ENCODE measurements around the gene TMIGD3.

Gene TMIGD3

GRCh38 chr1:111476214-111476613 lies 27.2 kb downstream of the TMIGD3 start:
- DNase-seq (ENCODE audit: low read depth in 2 of 3, low spot score in 2 of 3), result no peak

GRCh38 chr1:111475701-111476100 lies 27.7 kb downstream of the TMIGD3 start:
- no peak for DNase-seq (ENCODE audit: low read depth in 2 of 3, low spot score in 2 of 3)

GRCh38 chr1:111474521-111474920 lies 28.9 kb downstream of the TMIGD3 start:
- DNase-seq (ENCODE audit: low read depth in 2 of 3, low spot score in 2 of 3), result no peak

- no peak for DNase-seq (ENCODE audit: low read depth in 2 of 3, low spot score in 2 of 3)
Measured at GRCh38 chr1:111474106-111474505, 29.3 kb downstream of the TMIGD3 start.

GRCh38 chr1:111471538-111471937 lies 31.9 kb downstream of the TMIGD3 start:
- no peak for DNase-seq (ENCODE audit: low read depth in 2 of 3, low spot score in 2 of 3)

- DNase-seq (ENCODE audit: low read depth in 2 of 3, low spot score in 2 of 3), result no peak
Measured at GRCh38 chr1:111471012-111471411, 32.4 kb downstream of the TMIGD3 start.

- no peak for DNase-seq (ENCODE audit: low read depth in 2 of 3, low spot score in 2 of 3)
Measured at GRCh38 chr1:111470596-111470995, 32.8 kb downstream of the TMIGD3 start.

- DNase-seq (ENCODE audit: low read depth in 2 of 3, low spot score in 2 of 3), result no peak
Measured at GRCh38 chr1:111469539-111469938, 33.9 kb downstream of the TMIGD3 start.

GRCh38 chr1:111468717-111469100 lies 34.7 kb downstream of the TMIGD3 start:
- no peak for DNase-seq (ENCODE audit: low read depth in 2 of 3, low spot score in 2 of 3)

GRCh38 chr1:111467865-111468716 lies 35.3 kb downstream of the TMIGD3 start:
- DNase-seq (ENCODE audit: low read depth in 2 of 3, low spot score in 2 of 3), result no peak

GRCh38 chr1:111466480-111466879 lies 37.0 kb downstream of the TMIGD3 start:
- no peak for DNase-seq (ENCODE audit: low read depth in 2 of 3, low spot score in 2 of 3)

GRCh38 chr1:111465754-111466153 lies 37.7 kb downstream of the TMIGD3 start:
- no peak for DNase-seq (ENCODE audit: low read depth in 2 of 3, low spot score in 2 of 3)

- no peak for DNase-seq (ENCODE audit: low read depth in 2 of 3, low spot score in 2 of 3)
Measured at GRCh38 chr1:111463029-111463683, 40.3 kb downstream of the TMIGD3 start.

- no peak for DNase-seq (ENCODE audit: low read depth in 2 of 3, low spot score in 2 of 3)
Measured at GRCh38 chr1:111462370-111463028, 40.9 kb downstream of the TMIGD3 start.

- DNase-seq (ENCODE audit: low read depth in 2 of 3, low spot score in 2 of 3), result no peak
Measured at GRCh38 chr1:111461765-111462164, 41.7 kb downstream of the TMIGD3 start.

- no peak for DNase-seq (ENCODE audit: low read depth in 2 of 3, low spot score in 2 of 3)
Measured at GRCh38 chr1:111455642-111456031, 47.8 kb downstream of the TMIGD3 start.

- DNase-seq (ENCODE audit: low read depth in 2 of 3, low spot score in 2 of 3), result no peak
Measured at GRCh38 chr1:111454859-111455641, 48.4 kb downstream of the TMIGD3 start.

GRCh38 chr1:111453706-111454105 lies 49.7 kb downstream of the TMIGD3 start:
- no peak for DNase-seq (ENCODE audit: low read depth in 2 of 3, low spot score in 2 of 3)

GRCh38 chr1:111452581-111452980 lies 50.9 kb downstream of the TMIGD3 start:
- no peak for DNase-seq (ENCODE audit: low read depth in 2 of 3, low spot score in 2 of 3)

GRCh38 chr1:111450185-111450584 lies 53.2 kb downstream of the TMIGD3 start:
- no peak for DNase-seq (ENCODE audit: low read depth in 2 of 3, low spot score in 2 of 3)

- DNase-seq (ENCODE audit: low read depth in 2 of 3, low spot score in 2 of 3), result no peak
Measured at GRCh38 chr1:111449703-111450017, 53.8 kb downstream of the TMIGD3 start.

Data from activated CD8-positive, alpha-beta memory T cell treated with anti-CD3 and anti-CD28 coated beads for 48 hours (primary cell).